Panc1 (cell line): ENCODE results near the gene ZNF117. TPM values are rescaled to one million over a fixed set of nuclear protein-coding genes. Genes with fewer than 3 reads are reported as not detected.
"Not testable (repeated sequence)": the region's sequence is repeated elsewhere in the genome, so short reads cannot be mapped to it uniquely, and the experiment has no call there.

Experiments
- ATAC-seq: fragments of 200-7000 bp; cut with Tn5 transposase; 2 replicates; pipeline ENCODE4 v1.9.1; 2020; ENCODE audit warnings: mild to moderate bottlenecking, moderate library complexity
- BruUV-seq: library from RNA; stranded (reverse); fragments of 400-500 nt; replicated peaks from 2 replicates; lab custom pipeline; 2021; lab: Mats Ljungman, UMichigan
- CTCF ChIA-PET: fragments of 300-600 bp; sonication (Branson Sonifier 250); formaldehyde crosslinking; loops from one replicate; lab custom pipeline; 2022; ENCODE audit warnings: antibody characterized with exemption; lab: Charles Lee
- POLR2A ChIA-PET: fragments of 300-600 bp; sonication (Branson Sonifier 250); formaldehyde crosslinking; loops from one replicate; lab custom pipeline; 2022; ENCODE audit warnings: antibody characterized with exemption; lab: Charles Lee
- DNase-seq: peaks from one replicate; pipeline ENCODE4 v3.0.0-alpha.2; 2010; ENCODE audit warnings: low read depth, low spot score
- H3K27ac ChIP-seq: 2 replicates; pipeline ENCODE4 v1.5.1; 2011; ENCODE audit warnings: mild to moderate bottlenecking, low read length, inconsistent platforms
- H3K27me3 ChIP-seq: fragments of 200-500 bp; sonication (Bioruptor generic); 2 replicates; pipeline ENCODE4 v1.6.0; 2014; ENCODE audit warnings: low read length, inconsistent platforms; ENCODE audit not compliant: control insufficient read depth, insufficient read depth
- H3K36me3 ChIP-seq: fragments of 200-500 bp; sonication (Bioruptor generic); 2 replicates; pipeline ENCODE4 v1.5.1; 2014; ENCODE audit warnings: inconsistent platforms, mild to moderate bottlenecking, low read length, moderate library complexity; ENCODE audit not compliant: control insufficient read depth, insufficient read depth
- H3K4me1 ChIP-seq: 2 replicates; pipeline ENCODE4 v1.5.1; 2011; ENCODE audit warnings: inconsistent platforms, mild to moderate bottlenecking, low read length, moderate library complexity; ENCODE audit not compliant: control insufficient read depth, insufficient read depth
- H3K4me3 ChIP-seq, 2 experiments: 2 replicates each; pipeline ENCODE4 v1.5.1; 2011 to 2012; ENCODE audit warnings: low read depth in 2 of 2, low read length in 2 of 2, mild to moderate bottlenecking in 2 of 2, inconsistent platforms in 1 of 2, moderate library complexity in 1 of 2
- H3K9me3 ChIP-seq: fragments of 200-500 bp; sonication (Bioruptor generic); 2 replicates; pipeline ENCODE4 v1.5.1; 2014; ENCODE audit warnings: low read depth, mild to moderate bottlenecking, inconsistent platforms, low read length, moderate library complexity; ENCODE audit not compliant: control insufficient read depth, insufficient read depth
- CTCF ChIP-seq: fragments of 450-650 bp; IDR thresholded peaks from 2 replicates; pipeline ENCODE4 v1.5.1; 2017; ENCODE audit warnings: mild to moderate bottlenecking
- POLR2AphosphoS5 ChIP-seq: IDR thresholded peaks from 2 replicates; pipeline ENCODE4 v1.6.1; 2012; ENCODE audit warnings: mild to moderate bottlenecking, low read depth, low read length, moderate library complexity
- REST ChIP-seq, 2 experiments: IDR thresholded peaks; 2 replicates each; pipeline ENCODE4 v1.6.1; 2011 to 2012; ENCODE audit warnings: low read depth in 2 of 2, control low read depth in 1 of 2, low read length in 1 of 2, mild to moderate bottlenecking in 1 of 2, moderate library complexity in 1 of 2; ENCODE audit not compliant: insufficient read depth in 1 of 2
- SIN3A ChIP-seq: IDR thresholded peaks from 2 replicates; pipeline ENCODE4 v1.6.1; 2012; ENCODE audit warnings: low read depth, mild to moderate bottlenecking, low read length, moderate library complexity, borderline replicate concordance; ENCODE audit not compliant: insufficient read depth
- TCF7L2 ChIP-seq: IDR thresholded peaks from 2 replicates; pipeline ENCODE4 v1.6.1; 2011; ENCODE audit warnings: mild to moderate bottlenecking, low read depth, low read length, inconsistent platforms
- in situ Hi-C: cut with HindIII; loops from 2 replicates; pipeline ENCODE4 v1.10.0; 2016; ENCODE audit warnings: low sequenced_read_pairs, low pct_unique_long_range_greater_than_20kb
- intact Hi-C: fragments of 100-400 bp; cut with micrococcal nuclease; formaldehyde crosslinking; loops from one replicate; pipeline ENCODE4 v1.10.0; 2022; ENCODE audit not compliant: unreplicated experiment
- total RNA-seq: library from RNA; stranded (reverse); gene quantifications from one replicate; pipeline ENCODE4 v1.2.1, GENCODE V29; 2021; ENCODE audit not compliant: unreplicated experiment

ZNF117 gene
- total RNA-seq, 1 experiment from 2014 or later = 8.0 TPM

- H3K36me3 ChIP-seq, H3K27ac ChIP-seq, H3K4me3 ChIP-seq, CTCF ChIA-PET, H3K4me1 ChIP-seq, H3K9me3 ChIP-seq, H3K27me3 ChIP-seq, DNase-seq, in situ Hi-C loops, POLR2A ChIA-PET, BruUV-seq, ATAC-seq: not testable (repeated sequence)
- intact Hi-C loops = loop anchor here (5.0 kb wide), 1 partner anchor 59 kb away; no protein-coding TSS in a partner anchor
Observed at GRCh38 chr7:65020978-65021377, 30.1 kb upstream of the ZNF117 start.

DNA sequence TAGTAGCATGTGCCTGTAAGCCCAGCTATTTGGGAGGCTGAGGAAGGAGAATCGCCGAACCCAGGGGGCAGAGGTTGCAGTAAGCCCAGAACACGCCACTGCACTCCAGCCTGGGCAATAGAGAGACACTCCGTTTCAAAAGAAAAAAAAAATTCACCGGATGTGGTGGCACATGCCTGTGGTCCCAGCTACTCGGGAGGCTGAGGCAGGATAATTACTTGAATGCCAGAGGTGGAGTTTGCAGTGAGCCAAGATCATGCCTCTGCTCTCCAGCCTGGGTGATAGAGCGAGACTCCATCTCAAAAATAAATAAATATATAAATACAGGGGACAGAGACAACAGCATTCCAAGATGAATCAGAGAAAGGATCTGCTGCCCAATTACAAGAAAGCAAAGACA is 19.0 kb upstream of the ZNF117 start:
- POLR2A ChIA-PET, BruUV-seq, H3K36me3 ChIP-seq, ATAC-seq, intact Hi-C loops, H3K9me3 ChIP-seq, DNase-seq, H3K27ac ChIP-seq, in situ Hi-C loops, H3K4me3 ChIP-seq, CTCF ChIA-PET, H3K4me1 ChIP-seq, H3K27me3 ChIP-seq: not testable (repeated sequence)

GRCh38 chr7:65009394-65009793 is 18.6 kb upstream of the ZNF117 start:
- H3K9me3 ChIP-seq, ATAC-seq, BruUV-seq, POLR2A ChIA-PET, CTCF ChIA-PET, H3K36me3 ChIP-seq, H3K27me3 ChIP-seq, H3K27ac ChIP-seq, DNase-seq, H3K4me3 ChIP-seq, in situ Hi-C loops, H3K4me1 ChIP-seq, intact Hi-C loops: not testable (repeated sequence)

DNA sequence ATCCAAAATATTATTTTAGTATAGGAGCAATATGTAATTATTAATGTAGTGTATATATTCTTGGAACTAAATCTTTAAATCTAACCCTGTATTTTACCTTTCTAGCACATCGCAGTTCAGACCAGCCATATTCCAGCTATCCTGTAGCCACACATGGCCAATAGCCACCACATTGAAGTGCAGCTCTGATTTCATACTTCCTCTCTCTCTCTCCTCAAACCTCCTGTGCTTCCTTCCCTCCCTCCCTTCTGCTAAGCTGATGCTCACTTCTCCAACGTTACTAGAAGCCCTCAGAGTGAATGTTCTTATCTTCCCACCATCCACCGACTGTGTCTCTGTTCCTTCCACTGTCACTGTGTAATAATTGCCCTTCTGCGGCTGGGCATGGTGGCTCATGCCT is 16.2 kb upstream of the ZNF117 start:
- ATAC-seq, H3K4me1 ChIP-seq, intact Hi-C loops, DNase-seq, H3K36me3 ChIP-seq, H3K27me3 ChIP-seq, BruUV-seq, in situ Hi-C loops, CTCF ChIA-PET: not testable (repeated sequence)
- peaks cover 11% of the 10 kb centered on the region; the same call in 1 of the 2 replicates for H3K9me3 ChIP-seq
- POLR2A ChIA-PET = interaction anchor here (0.6 kb wide), 1 partner anchor 97 kb away, joined by 3 read pairs; no protein-coding TSS in a partner anchor
- peak overlapping the region; percentile 91 to 94 for H3K4me3 ChIP-seq
- H3K27ac ChIP-seq = peak overlapping the region; percentile 92

DNA sequence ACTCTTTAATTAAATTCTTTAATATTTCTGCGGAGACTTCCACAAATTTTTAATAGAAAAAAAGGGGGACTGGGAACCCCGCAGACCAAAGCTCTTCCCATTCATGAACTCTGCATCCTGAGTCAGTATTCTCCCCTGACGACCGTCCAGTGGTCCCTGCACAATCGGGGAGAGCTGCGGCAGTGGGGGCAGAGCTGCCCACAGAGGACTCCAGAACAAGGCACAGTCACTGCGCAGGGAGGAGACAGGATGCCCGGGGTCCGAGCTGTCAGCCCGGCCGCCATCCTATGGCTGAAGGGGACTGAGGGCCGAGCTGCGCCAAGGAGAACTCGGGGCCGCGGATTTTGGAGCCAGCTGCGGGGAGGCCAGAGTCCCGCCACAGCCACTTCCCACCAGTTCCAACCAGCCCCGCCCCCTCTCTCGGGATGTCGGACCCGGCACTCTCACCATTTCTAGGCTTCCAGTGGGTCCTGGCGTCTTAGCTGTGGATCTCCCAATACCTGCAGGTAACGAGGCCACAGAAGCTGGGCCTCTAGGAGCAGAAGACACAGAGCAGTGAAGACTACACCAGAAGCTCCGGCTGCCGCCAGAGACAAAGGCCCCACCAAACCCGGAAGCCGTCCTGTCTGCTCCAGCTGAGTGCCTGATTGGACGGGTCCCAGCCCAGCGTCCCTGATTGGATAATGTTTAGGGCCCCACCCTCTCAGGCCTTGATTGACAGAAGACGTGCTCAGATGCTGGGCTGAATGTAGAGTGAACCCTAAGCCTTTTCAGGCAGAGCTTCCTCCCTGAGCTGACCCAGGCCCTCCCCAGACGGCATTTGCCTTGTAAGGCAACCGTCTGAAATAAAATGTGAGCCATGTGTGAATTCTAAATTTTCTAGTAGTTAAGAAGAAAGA is 15.5 kb upstream of the ZNF117 start, which contains the start of gene ERV3-1:
Gene ERV3-1 (minus strand): TSS at position 594 of the 899 bp plus-strand sequence. CDS start 13,661 bp downstream, outside the sequence.
- Histone ChIP-seq H3K27me3 (no peaks in the 10 kb centered on the region), H3K4me3 (peak within 1 kb of the TSS; percentile 91 to 94), H3K36me3 (peaks cover 3% of the 10 kb centered on the region; the same call in 1 of the 2 replicates), H3K4me1 (0 out of 2 replicates have a peak, but pooled peaks cover 2% of the 10 kb centered on the region), H3K9me3 (peaks cover 13% of the 10 kb centered on the region; the same call in 1 of the 2 replicates), H3K27ac (peak within 1 kb of the TSS; percentile 92)
- DNase-seq (peak; percentile 82), ATAC-seq (peak; percentile 100)
- BruUV-seq = no TSS peak
- CTCF ChIA-PET = no interaction called here
- intact Hi-C loops (no loop called here), in situ Hi-C loops (no loop called here)
- TF ChIP-seq CTCF (no peak), SIN3A (peak; percentile 95), POLR2AphosphoS5 (peak; percentile 96), TCF7L2 (no peak; the same call in 1 of the 2 replicates), REST (IDR thresholded peaks at IDR 0.05; ENCODE audit: insufficient read depth in 1 of 2, low read depth in 2 of 2, low read length in 1 of 2) (no peak)
- POLR2A ChIA-PET = interaction anchor here (0.5 to 0.6 kb wide), 2 partner anchors 98 to 369 kb away, joined by 3 to 5 read pairs; no protein-coding TSS in a partner anchor
